ENCODE results near the gene SLC30A2. TPM values are rescaled to one million over a fixed set of nuclear protein-coding genes. Genes with fewer than 3 reads are reported as not detected.

The SLC30A2 gene
- total and polyA plus RNA-seq, 10 of the 15 experiments (the other 5 are each of a cell fraction or from before 2014, with no cell fraction given): 0.13 TPM; not detected in 9

GRCh38 chr1:26077524-26077923, 31.6 kb upstream of the SLC30A2 start:
- WGBS (ENCODE audit: insufficient coverage, insufficient replicate concordance, low lambda C conversion rate, missing lambda C conversion rate): 71% methylated on average over 1 of the region's 1 CpG
- no peak for DNase-seq (ENCODE audit: low read depth, low spot score)
- Histone ChIP-seq H3K9me3 (replicated peaks; ENCODE audit: control insufficient read depth, insufficient read depth, low read length) (no peaks in the 10 kb centered on the region), H3K27ac (ENCODE audit: control insufficient read depth, insufficient read depth) (no peak overlapping the region), H4K20me1 (ENCODE audit: control insufficient read depth, insufficient read depth) (no peaks in the 10 kb centered on the region; the same call in 1 of the 2 replicates), H3K36me3 (ENCODE audit: control insufficient read depth in 2 of 2, insufficient read depth in 2 of 2, low read length in 1 of 2) (no peaks in the 10 kb centered on the region), H2AFZ (ENCODE audit: control insufficient read depth, low read depth, low read length) (no peak overlapping the region), H3K4me2 (ENCODE audit: control insufficient read depth, insufficient read depth) (no peak overlapping the region), H3K79me2 (ENCODE audit: control insufficient read depth, insufficient read depth, low read length) (no peaks in the 10 kb centered on the region), H3K4me3 (no peak overlapping the region), H3K4me1 (ENCODE audit: control insufficient read depth, insufficient read depth, low read length) (no peaks in the 10 kb centered on the region), H3K9ac (ENCODE audit: control insufficient read depth, insufficient read depth, low read length) (no peak overlapping the region), H3K27me3 (replicated peaks in 1 of 2; ENCODE audit: control insufficient read depth in 2 of 2, insufficient read depth in 2 of 2, low read length in 1 of 2) (no peaks in the 10 kb centered on the region; a peak in 2 of 4 replicates)
- ChIA-PET SMC1A (ENCODE audit: uncharacterized antibody, unreplicated experiment) (no interaction called here), POLR2A (no interaction called here), CTCF (no interaction called here), RAD21 (ENCODE audit: unreplicated experiment) (no interaction called here)
- no peak for FAIRE-seq
- BruUV-seq (replicated peaks): no TSS peak
- intact Hi-C loops (cut with micrococcal nuclease; ENCODE audit: unreplicated experiment) (no loop called here), in situ Hi-C loops (cut with MboI) (no loop called here)
- no peak for ATAC-seq
- no peak for TF ChIP-seq CTCF (IDR thresholded peaks at IDR 0.05 in 2 of 3, conservative IDR thresholded peaks at IDR 0.05 in 1 of 3; ENCODE audit: control insufficient read depth in 2 of 3, extremely low read depth in 1 of 3, insufficient read depth in 1 of 3, low read depth in 3 of 3, low read length in 3 of 3)
- no peak for TF ChIP-seq YY1 (IDR thresholded peaks at IDR 0.05; ENCODE audit: low read depth, low read length)
- no peak for TF ChIP-seq IRF4 (IDR thresholded peaks at IDR 0.05; ENCODE audit: low read depth, low read length)
- TF ChIP-seq RELB (IDR thresholded peaks at IDR 0.05; ENCODE audit: low read depth): no peak
- no peak for TF ChIP-seq MEF2A (IDR thresholded peaks at IDR 0.05; ENCODE audit: insufficient read depth, low read depth, low read length)
- TF ChIP-seq SUZ12 (IDR thresholded peaks at IDR 0.05; ENCODE audit: unreplicated experiment): no peak
- no peak for TF ChIP-seq MTA2 (IDR thresholded peaks at IDR 0.05; ENCODE audit: low read depth)
- no peak for TF ChIP-seq DPF2 (IDR thresholded peaks at IDR 0.05)
- no peak for TF ChIP-seq JUND (IDR thresholded peaks at IDR 0.05; ENCODE audit: low read depth, low read length)
- TF ChIP-seq CEBPB (IDR thresholded peaks at IDR 0.05; ENCODE audit: borderline replicate concordance in 1 of 2, low read depth in 2 of 2, low read length in 2 of 2): no peak
- no peak for TF ChIP-seq ZNF384 (IDR thresholded peaks at IDR 0.05; ENCODE audit: borderline replicate concordance, low read depth, low read length)
- no peak for TF ChIP-seq MLLT1 (IDR thresholded peaks at IDR 0.05)
- no peak for TF ChIP-seq RAD51 (IDR thresholded peaks at IDR 0.05)
- no peak for TF ChIP-seq NRF1 (conservative IDR thresholded peaks at IDR 0.05; ENCODE audit: low read depth, low read length)
- no peak for TF ChIP-seq ZBTB33 (IDR thresholded peaks at IDR 0.05)
- no peak for TF ChIP-seq CHD4 (IDR thresholded peaks at IDR 0.05)
- no peak for TF ChIP-seq NFYB (IDR thresholded peaks at IDR 0.05; ENCODE audit: insufficient read depth, low read depth, low read length)
- TF ChIP-seq RAD21 (IDR thresholded peaks at IDR 0.05; ENCODE audit: insufficient read depth, low read depth, low read length): no peak
- TF ChIP-seq MXI1 (IDR thresholded peaks at IDR 0.05; ENCODE audit: low read depth, low read length): no peak
